Measurements from ENCODE around the gene UGT1A4.

UGT1A4 gene

GRCh38 chr2:233807215-233807865 lies 88.8 kb downstream of the UGT1A4 start:
- DNase-seq, result no peak
- Histone ChIP-seq H3K9me3 (ENCODE audit: control insufficient read depth, low read length) (no peaks in the 10 kb centered on the region), H3K36me3 (ENCODE audit: control insufficient read depth, insufficient read depth, low read length) (no peaks in the 10 kb centered on the region), H3K27ac (ENCODE audit: insufficient read depth, low read length, poor library complexity, severe bottlenecking) (no peak overlapping the region), H3K4me1 (ENCODE audit: control insufficient read depth, insufficient read depth, low read length, poor library complexity, severe bottlenecking) (no peaks in the 10 kb centered on the region), H3K27me3 (replicated peaks; ENCODE audit: control insufficient read depth, insufficient read depth, low read length, poor library complexity, severe bottlenecking) (peaks cover 3% of the 10 kb centered on the region), H3K4me3 (ENCODE audit: insufficient read depth, low read depth, low read length, poor library complexity, severe bottlenecking) (no peak overlapping the region)

- Histone ChIP-seq H3K27ac (ENCODE audit: insufficient read depth, low read length, poor library complexity, severe bottlenecking) (no peak overlapping the region), H3K27me3 (replicated peaks; ENCODE audit: control insufficient read depth, insufficient read depth, low read length, poor library complexity, severe bottlenecking) (peaks cover 3% of the 10 kb centered on the region), H3K4me1 (ENCODE audit: control insufficient read depth, insufficient read depth, low read length, poor library complexity, severe bottlenecking) (no peaks in the 10 kb centered on the region), H3K9me3 (ENCODE audit: control insufficient read depth, low read length) (no peaks in the 10 kb centered on the region), H3K4me3 (ENCODE audit: insufficient read depth, low read depth, low read length, poor library complexity, severe bottlenecking) (no peak overlapping the region), H3K36me3 (ENCODE audit: control insufficient read depth, insufficient read depth, low read length) (no peaks in the 10 kb centered on the region)
- DNase-seq, result no peak
Observed at GRCh38 chr2:233807966-233808935, 89.7 kb downstream of the UGT1A4 start.

GRCh38 chr2:233810385-233810784 lies 91.8 kb downstream of the UGT1A4 start:
- Histone ChIP-seq H3K27ac (ENCODE audit: insufficient read depth, low read length, poor library complexity, severe bottlenecking) (no peak overlapping the region), H3K27me3 (replicated peaks; ENCODE audit: control insufficient read depth, insufficient read depth, low read length, poor library complexity, severe bottlenecking) (peaks cover 3% of the 10 kb centered on the region), H3K36me3 (ENCODE audit: control insufficient read depth, insufficient read depth, low read length) (no peaks in the 10 kb centered on the region), H3K4me3 (ENCODE audit: insufficient read depth, low read depth, low read length, poor library complexity, severe bottlenecking) (no peak overlapping the region), H3K4me1 (ENCODE audit: control insufficient read depth, insufficient read depth, low read length, poor library complexity, severe bottlenecking) (no peaks in the 10 kb centered on the region), H3K9me3 (ENCODE audit: control insufficient read depth, low read length) (no peaks in the 10 kb centered on the region)
- no peak for DNase-seq

GRCh38 chr2:233811087-233811486 lies 92.6 kb downstream of the UGT1A4 start:
- H3K9me3 ChIP-seq (ENCODE audit: control insufficient read depth, low read length), result no peaks in the 10 kb centered on the region
- peaks cover 3% of the 10 kb centered on the region for H3K27me3 ChIP-seq (replicated peaks; ENCODE audit: control insufficient read depth, insufficient read depth, low read length, poor library complexity, severe bottlenecking)
- no peak for DNase-seq
- H3K27ac ChIP-seq (ENCODE audit: insufficient read depth, low read length, poor library complexity, severe bottlenecking), result no peak overlapping the region
- no peaks in the 10 kb centered on the region for H3K4me1 ChIP-seq (ENCODE audit: control insufficient read depth, insufficient read depth, low read length, poor library complexity, severe bottlenecking)
- no peaks in the 10 kb centered on the region for H3K36me3 ChIP-seq (ENCODE audit: control insufficient read depth, insufficient read depth, low read length)
- H3K4me3 ChIP-seq (ENCODE audit: insufficient read depth, low read depth, low read length, poor library complexity, severe bottlenecking), result no peak overlapping the region

GRCh38 chr2:233811732-233812131 lies 93.2 kb downstream of the UGT1A4 start:
- Histone ChIP-seq H3K4me1 (ENCODE audit: control insufficient read depth, insufficient read depth, low read length, poor library complexity, severe bottlenecking) (no peaks in the 10 kb centered on the region), H3K27me3 (replicated peaks; ENCODE audit: control insufficient read depth, insufficient read depth, low read length, poor library complexity, severe bottlenecking) (peaks cover 3% of the 10 kb centered on the region), H3K9me3 (ENCODE audit: control insufficient read depth, low read length) (no peaks in the 10 kb centered on the region), H3K36me3 (ENCODE audit: control insufficient read depth, insufficient read depth, low read length) (no peaks in the 10 kb centered on the region), H3K27ac (ENCODE audit: insufficient read depth, low read length, poor library complexity, severe bottlenecking) (no peak overlapping the region), H3K4me3 (ENCODE audit: insufficient read depth, low read depth, low read length, poor library complexity, severe bottlenecking) (no peak overlapping the region)
- no peak for DNase-seq

- no peak overlapping the region for H3K27ac ChIP-seq (ENCODE audit: insufficient read depth, low read length, poor library complexity, severe bottlenecking)
- H3K4me1 ChIP-seq (ENCODE audit: control insufficient read depth, insufficient read depth, low read length, poor library complexity, severe bottlenecking), result no peaks in the 10 kb centered on the region
- H3K4me3 ChIP-seq (ENCODE audit: insufficient read depth, low read depth, low read length, poor library complexity, severe bottlenecking), result no peak overlapping the region
- no peak for DNase-seq
- no peaks in the 10 kb centered on the region for H3K36me3 ChIP-seq (ENCODE audit: control insufficient read depth, insufficient read depth, low read length)
- H3K9me3 ChIP-seq (ENCODE audit: control insufficient read depth, low read length), result no peaks in the 10 kb centered on the region
- peaks cover 3% of the 10 kb centered on the region for H3K27me3 ChIP-seq (replicated peaks; ENCODE audit: control insufficient read depth, insufficient read depth, low read length, poor library complexity, severe bottlenecking)
Observed at GRCh38 chr2:233813236-233814055, 94.9 kb downstream of the UGT1A4 start.

GRCh38 chr2:233814056-233814835 lies 95.7 kb downstream of the UGT1A4 start:
- H3K27ac ChIP-seq (ENCODE audit: insufficient read depth, low read length, poor library complexity, severe bottlenecking), result no peak overlapping the region
- DNase-seq, result no peak
- no peaks in the 10 kb centered on the region for H3K36me3 ChIP-seq (ENCODE audit: control insufficient read depth, insufficient read depth, low read length)
- H3K4me1 ChIP-seq (ENCODE audit: control insufficient read depth, insufficient read depth, low read length, poor library complexity, severe bottlenecking), result no peaks in the 10 kb centered on the region
- no peaks in the 10 kb centered on the region for H3K9me3 ChIP-seq (ENCODE audit: control insufficient read depth, low read length)
- no peak overlapping the region for H3K4me3 ChIP-seq (ENCODE audit: insufficient read depth, low read depth, low read length, poor library complexity, severe bottlenecking)
- H3K27me3 ChIP-seq (replicated peaks; ENCODE audit: control insufficient read depth, insufficient read depth, low read length, poor library complexity, severe bottlenecking), result peaks cover 3% of the 10 kb centered on the region

GRCh38 chr2:233815861-233816260 lies 97.3 kb downstream of the UGT1A4 start:
- H3K4me1 ChIP-seq (ENCODE audit: control insufficient read depth, insufficient read depth, low read length, poor library complexity, severe bottlenecking), result no peaks in the 10 kb centered on the region
- no peak for DNase-seq
- no peaks in the 10 kb centered on the region for H3K36me3 ChIP-seq (ENCODE audit: control insufficient read depth, insufficient read depth, low read length)
- no peak overlapping the region for H3K27ac ChIP-seq (ENCODE audit: insufficient read depth, low read length, poor library complexity, severe bottlenecking)
- no peaks in the 10 kb centered on the region for H3K27me3 ChIP-seq (replicated peaks; ENCODE audit: control insufficient read depth, insufficient read depth, low read length, poor library complexity, severe bottlenecking)
- H3K4me3 ChIP-seq (ENCODE audit: insufficient read depth, low read depth, low read length, poor library complexity, severe bottlenecking), result no peak overlapping the region
- no peaks in the 10 kb centered on the region for H3K9me3 ChIP-seq (ENCODE audit: control insufficient read depth, low read length)

GRCh38 chr2:233816334-233816733 lies 97.8 kb downstream of the UGT1A4 start:
- Histone ChIP-seq H3K27me3 (replicated peaks; ENCODE audit: control insufficient read depth, insufficient read depth, low read length, poor library complexity, severe bottlenecking) (no peaks in the 10 kb centered on the region), H3K27ac (ENCODE audit: insufficient read depth, low read length, poor library complexity, severe bottlenecking) (no peak overlapping the region), H3K36me3 (ENCODE audit: control insufficient read depth, insufficient read depth, low read length) (no peaks in the 10 kb centered on the region), H3K9me3 (ENCODE audit: control insufficient read depth, low read length) (no peaks in the 10 kb centered on the region), H3K4me1 (ENCODE audit: control insufficient read depth, insufficient read depth, low read length, poor library complexity, severe bottlenecking) (no peaks in the 10 kb centered on the region), H3K4me3 (ENCODE audit: insufficient read depth, low read depth, low read length, poor library complexity, severe bottlenecking) (no peak overlapping the region)
- DNase-seq, result no peak

Measured in effector memory CD4-positive, alpha-beta T cell (primary cell).